GM19239 (cell line): ENCODE results near the gene SOCS1.
A peak's percentile ranks its signal among the peaks of the same experiment; 100 is the strongest.
"Not testable (repeated sequence)": the region's sequence is repeated elsewhere in the genome, so short reads cannot be mapped to it uniquely, and the experiment has no call there.

Experiments used
- DNase-seq: peaks from one replicate; pipeline ENCODE4 v3.0.0; 2011; ENCODE audit warnings: low spot score; ENCODE audit not compliant: insufficient read length
- FAIRE-seq: peaks from 2 replicates; lab custom pipeline; 2011; peaks lifted over from hg19 to GRCh38; lab: Jason Lieb, UNC

SOCS1 gene

GRCh38 chr16:11232302-11232851, 23.6 kb downstream of the SOCS1 start:
- DNase-seq (no peak), FAIRE-seq (no peak)

- no peak for DNase-seq
- no peak for FAIRE-seq
These were observed 24.5 kb downstream of the SOCS1 start for GRCh38 chr16:11231367-11231970.

GRCh38 chr16:11229906-11230305, 26.1 kb downstream of the SOCS1 start:
- no peak for FAIRE-seq
- no peak for DNase-seq

GRCh38 chr16:11229432-11229831, 26.6 kb downstream of the SOCS1 start:
- DNase-seq (no peak), FAIRE-seq (no peak)

- no peak for FAIRE-seq
These were observed 30.1 kb downstream of the SOCS1 start for GRCh38 chr16:11225677-11226549.

GRCh38 chr16:11224894-11225676, 30.9 kb downstream of the SOCS1 start:
- peak; percentile 99 for FAIRE-seq
- DNase-seq: peak; percentile 89

More at GRCh38 chr16:11225677-11226549, 30.1 kb downstream of the SOCS1 start:
- no peak for DNase-seq

- peak; percentile 95 for FAIRE-seq
- DNase-seq: peak; percentile 72
These were observed 31.7 kb downstream of the SOCS1 start for GRCh38 chr16:11224096-11224893.

- FAIRE-seq: not testable (repeated sequence)
These were observed 35.5 kb downstream of the SOCS1 start for GRCh38 chr16:11220507-11220906.

GRCh38 chr16:11219178-11219577, 36.8 kb downstream of the SOCS1 start:
- DNase-seq (no peak), FAIRE-seq (no peak)

More at GRCh38 chr16:11220507-11220906, 35.5 kb downstream of the SOCS1 start:
- DNase-seq: not testable (repeated sequence)

GRCh38 chr16:11218604-11218962, 37.4 kb downstream of the SOCS1 start:
- FAIRE-seq (no peak), DNase-seq (no peak)

- DNase-seq: no peak
- no peak for FAIRE-seq
These were observed 38.1 kb downstream of the SOCS1 start for GRCh38 chr16:11217651-11218603.

GRCh38 chr16:11215935-11216556, 40.0 kb downstream of the SOCS1 start:
- FAIRE-seq (no peak), DNase-seq (no peak)

- no peak for DNase-seq
- no peak for FAIRE-seq
These were observed 42.2 kb downstream of the SOCS1 start for GRCh38 chr16:11213799-11214198.

GRCh38 chr16:11213373-11213772, 42.6 kb downstream of the SOCS1 start:
- DNase-seq: no peak
- no peak for FAIRE-seq

GRCh38 chr16:11212798-11213196, 43.2 kb downstream of the SOCS1 start:
- FAIRE-seq: peak; percentile 26
- no peak for DNase-seq

GRCh38 chr16:11211977-11212797, 43.8 kb downstream of the SOCS1 start:
- FAIRE-seq: no peak
- no peak for DNase-seq
